ENCODE results near the gene MYO1E. TPM values are rescaled to one million over a fixed set of nuclear protein-coding genes. Genes with fewer than 3 reads are reported as not detected.

Gene MYO1E
- polyA plus RNA-seq, 1 donor: 126 TPM

DNA sequence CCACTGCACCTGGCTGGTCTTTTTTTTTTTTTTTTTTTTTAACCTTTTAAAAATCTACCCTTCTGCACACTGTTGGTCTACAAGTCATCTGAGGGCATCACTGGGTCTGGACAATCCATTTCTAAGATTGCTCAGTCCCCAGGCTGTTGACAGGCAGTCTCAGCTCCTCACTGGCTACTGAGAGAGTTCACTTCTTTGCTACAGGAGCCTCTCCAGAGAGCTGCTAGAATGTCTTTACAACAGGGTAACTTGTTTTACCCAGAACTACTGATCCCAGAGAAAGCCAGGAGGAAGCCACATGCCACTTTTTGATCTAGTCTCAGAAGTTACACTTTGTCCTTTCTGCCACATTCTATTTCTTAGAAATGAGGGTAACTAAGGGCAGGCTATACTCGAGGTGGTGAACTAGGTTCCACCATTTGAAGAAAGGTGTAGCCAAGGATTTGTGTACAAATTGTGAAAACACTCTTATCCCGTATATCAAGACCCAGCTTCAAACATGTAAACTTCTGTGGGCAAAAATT lies 273.4 kb downstream of the MYO1E start:
- Histone ChIP-seq H3K27me3 (ENCODE audit: control insufficient read depth, insufficient read depth, low read length) (no peaks in the 10 kb centered on the region), H3K36me3 (ENCODE audit: control insufficient read depth, insufficient read depth, low read length) (peaks cover 18% of the 10 kb centered on the region), H3K27ac (ENCODE audit: low read length) (no peak overlapping the region), H3K4me3 (ENCODE audit: low read length) (no peak overlapping the region), H3K9me3 (ENCODE audit: control insufficient read depth, low read depth, low read length) (no peaks in the 10 kb centered on the region), H3K4me1 (ENCODE audit: control insufficient read depth, insufficient read depth, low read length) (no peaks in the 10 kb centered on the region)
- DNase-seq: no peak
- no CpG with 5 or more reads among the region's 2 CpGs for WGBS (ENCODE audit: insufficient coverage, low lambda C conversion rate)

GRCh38 chr15:59096429-59096828 lies 276.2 kb downstream of the MYO1E start:
- no CpG with 5 or more reads among the region's 3 CpGs for WGBS (ENCODE audit: insufficient coverage, low lambda C conversion rate)
- DNase-seq: no peak
- Histone ChIP-seq H3K27ac (ENCODE audit: low read length) (no peak overlapping the region), H3K9me3 (ENCODE audit: control insufficient read depth, low read depth, low read length) (no peaks in the 10 kb centered on the region), H3K36me3 (ENCODE audit: control insufficient read depth, insufficient read depth, low read length) (peaks cover 31% of the 10 kb centered on the region), H3K4me3 (ENCODE audit: low read length) (no peak overlapping the region), H3K4me1 (ENCODE audit: control insufficient read depth, insufficient read depth, low read length) (no peaks in the 10 kb centered on the region), H3K27me3 (ENCODE audit: control insufficient read depth, insufficient read depth, low read length) (no peaks in the 10 kb centered on the region)

- Histone ChIP-seq H3K27ac (ENCODE audit: low read length) (no peak overlapping the region), H3K4me3 (ENCODE audit: low read length) (no peak overlapping the region), H3K4me1 (ENCODE audit: control insufficient read depth, insufficient read depth, low read length) (no peaks in the 10 kb centered on the region), H3K9me3 (ENCODE audit: control insufficient read depth, low read depth, low read length) (no peaks in the 10 kb centered on the region), H3K36me3 (ENCODE audit: control insufficient read depth, insufficient read depth, low read length) (peaks cover 47% of the 10 kb centered on the region), H3K27me3 (ENCODE audit: control insufficient read depth, insufficient read depth, low read length) (no peaks in the 10 kb centered on the region)
- no peak for DNase-seq
- 100% methylated on average over 1 of the region's 1 CpG for WGBS (ENCODE audit: insufficient coverage, low lambda C conversion rate)
These were observed 278.6 kb downstream of the MYO1E start for GRCh38 chr15:59094077-59094476.

DNA sequence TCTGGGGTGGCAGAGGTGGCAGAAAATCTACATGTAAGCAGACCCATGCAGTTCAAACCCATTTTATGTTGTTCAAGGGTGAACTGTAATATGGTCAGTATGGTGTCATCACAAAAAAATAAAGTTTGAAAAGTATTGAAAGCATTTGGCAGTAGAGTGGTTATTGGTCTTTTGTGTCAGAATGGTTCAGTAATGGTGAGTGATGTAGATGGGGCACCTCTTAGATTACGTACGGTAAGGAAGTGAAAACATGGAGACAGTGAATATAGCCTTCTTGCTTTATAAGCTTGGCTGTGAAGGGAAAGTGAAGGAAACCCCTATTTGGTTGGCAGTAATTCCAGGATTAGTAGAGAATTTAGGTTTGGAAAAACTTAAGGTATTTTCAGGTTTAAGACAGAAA lies 284.9 kb downstream of the MYO1E start:
- H3K9me3 ChIP-seq (ENCODE audit: control insufficient read depth, low read depth, low read length): no peaks in the 10 kb centered on the region
- no peaks in the 10 kb centered on the region for H3K27me3 ChIP-seq (ENCODE audit: control insufficient read depth, insufficient read depth, low read length)
- WGBS (ENCODE audit: insufficient coverage, low lambda C conversion rate): no CpG with 5 or more reads among the region's 2 CpGs
- no peak for DNase-seq
- no peaks in the 10 kb centered on the region for H3K4me1 ChIP-seq (ENCODE audit: control insufficient read depth, insufficient read depth, low read length)
- no peak overlapping the region for H3K4me3 ChIP-seq (ENCODE audit: low read length)
- H3K27ac ChIP-seq (ENCODE audit: low read length): no peak overlapping the region
- peaks cover 57% of the 10 kb centered on the region for H3K36me3 ChIP-seq (ENCODE audit: control insufficient read depth, insufficient read depth, low read length)

Other genes starting within 250 kb of the MYO1E start
- gene LDHAL6B, start 166.0 kb downstream of the MYO1E start, polyA plus RNA-seq: 0.57 TPM
- 5.3 TPM for gene FAM81A, start 65.3 kb upstream of the MYO1E start, polyA plus RNA-seq
- 16.3 TPM for gene GCNT3, start 238.9 kb upstream of the MYO1E start, polyA plus RNA-seq